ENCODE measurements around the gene CTBP2. TPM values are rescaled to one million over a fixed set of nuclear protein-coding genes. Genes with fewer than 3 reads are reported as not detected.

CTBP2 gene
- total RNA-seq, 1 donor from 2014 or later, result 94.5 TPM

- DNase-seq (ENCODE audit: low spot score), result no peak
These were observed 183.2 kb downstream of the CTBP2 start for GRCh38 chr10:124977161-124977560.

GRCh38 chr10:124975977-124976514 lies 184.3 kb downstream of the CTBP2 start:
- DNase-seq (ENCODE audit: low spot score), result no peak

- DNase-seq (ENCODE audit: low spot score), result no peak
These were observed 186.2 kb downstream of the CTBP2 start for GRCh38 chr10:124974131-124974530.

GRCh38 chr10:124972637-124973036 lies 187.7 kb downstream of the CTBP2 start:
- DNase-seq (ENCODE audit: low spot score), result no peak

GRCh38 chr10:124971276-124971675 lies 189.1 kb downstream of the CTBP2 start:
- no peak for DNase-seq (ENCODE audit: low spot score)

GRCh38 chr10:124967255-124967654 lies 193.1 kb downstream of the CTBP2 start:
- DNase-seq (ENCODE audit: low spot score), result no peak

- DNase-seq (ENCODE audit: low spot score), result no peak
These were observed 194.4 kb downstream of the CTBP2 start for GRCh38 chr10:124966008-124966407.

GRCh38 chr10:124963866-124964720 lies 196.3 kb downstream of the CTBP2 start:
- DNase-seq (ENCODE audit: low spot score), result no peak

- no peak for DNase-seq (ENCODE audit: low spot score)
These were observed 197.9 kb downstream of the CTBP2 start for GRCh38 chr10:124962421-124962820.

GRCh38 chr10:124961248-124961570 lies 199.2 kb downstream of the CTBP2 start:
- DNase-seq (ENCODE audit: low spot score), result no peak

GRCh38 chr10:124959564-124959963 lies 200.8 kb downstream of the CTBP2 start:
- no peak for DNase-seq (ENCODE audit: low spot score)

- DNase-seq (ENCODE audit: low spot score), result no peak
These were observed 202.9 kb downstream of the CTBP2 start for GRCh38 chr10:124957404-124957947.

GRCh38 chr10:124956764-124957163 lies 203.6 kb downstream of the CTBP2 start:
- DNase-seq (ENCODE audit: low spot score), result no peak

- DNase-seq (ENCODE audit: low spot score), result no peak
These were observed 204.5 kb downstream of the CTBP2 start for GRCh38 chr10:124955868-124956267.

- DNase-seq (ENCODE audit: low spot score), result no peak
These were observed 205.1 kb downstream of the CTBP2 start for GRCh38 chr10:124955243-124955642.

GRCh38 chr10:124953421-124953820 lies 206.9 kb downstream of the CTBP2 start:
- no peak for DNase-seq (ENCODE audit: low spot score)

GRCh38 chr10:124952123-124952522 lies 208.2 kb downstream of the CTBP2 start:
- DNase-seq (ENCODE audit: low spot score), result no peak

GRCh38 chr10:124949543-124949942 lies 210.8 kb downstream of the CTBP2 start:
- no peak for DNase-seq (ENCODE audit: low spot score)

GRCh38 chr10:124946945-124947344 lies 213.4 kb downstream of the CTBP2 start:
- DNase-seq (ENCODE audit: low spot score), result no peak

GRCh38 chr10:124944982-124945381 lies 215.4 kb downstream of the CTBP2 start:
- DNase-seq (ENCODE audit: low spot score), result no peak

- DNase-seq (ENCODE audit: low spot score), result no peak
These were observed 216.9 kb downstream of the CTBP2 start for GRCh38 chr10:124943301-124944092.
